GM12873 (cell line): ENCODE data around the gene RBM8A.

Source experiments
- CTCF ChIP-seq: IDR thresholded peaks from 2 replicates; pipeline ENCODE4 v1.5.1; 2012; ENCODE audit warnings: low read depth, mild to moderate bottlenecking, moderate library complexity, low read length, control low read depth; ENCODE audit not compliant: insufficient read depth; ENCODE audit errors: missing control alignments

Gene RBM8A

GRCh38 chr1:145891143-145891542 is 36.1 kb downstream of the RBM8A start:
- no peak for TF ChIP-seq CTCF

GRCh38 chr1:145889722-145890121 is 37.6 kb downstream of the RBM8A start:
- no peak for TF ChIP-seq CTCF

GRCh38 chr1:145887631-145888030 is 39.7 kb downstream of the RBM8A start:
- TF ChIP-seq CTCF: no peak

- no peak for TF ChIP-seq CTCF
These were observed 40.5 kb downstream of the RBM8A start for GRCh38 chr1:145886816-145887215.

- TF ChIP-seq CTCF: no peak
These were observed 40.9 kb downstream of the RBM8A start for GRCh38 chr1:145886390-145886789.

- TF ChIP-seq CTCF: no peak
These were observed 41.5 kb downstream of the RBM8A start, which contains the start of gene ANKRD35 for GRCh38 chr1:145885738-145886287. Gene ANKRD35, minus strand, starts transcription at chr1:145885866. Its CDS starts 108 bp downstream, at chr1:145885758.

- TF ChIP-seq CTCF: no peak
These were observed 42.6 kb downstream of the RBM8A start for GRCh38 chr1:145884675-145885074.
